ENCODE measurements around the gene CHP1. TPM values are rescaled to one million over a fixed set of nuclear protein-coding genes. Genes with fewer than 3 reads are reported as not detected.

Gene CHP1
- total RNA-seq, 2 donors from 2014 or later: 85.0 to 86.1 TPM

GRCh38 chr15:41194444-41194843 is 36.6 kb upstream of the CHP1 start:
- 81 to 100% methylated on average over 1 of the region's 1 CpG for WGBS, 2 experiments (ENCODE audit: insufficient coverage in 1 of 2, insufficient read length in 1 of 2)
- Histone ChIP-seq H3K4me1 (ENCODE audit: control insufficient read depth, insufficient read depth, low read length) (no peaks in the 10 kb centered on the region), H3K27ac (ENCODE audit: low read depth, low read length) (no peak overlapping the region), H3K4me3 (ENCODE audit: low read length) (no peak overlapping the region), H3K27me3 (ENCODE audit: control insufficient read depth, insufficient read depth, low read length, poor library complexity, severe bottlenecking) (no peaks in the 10 kb centered on the region), H3K9me3 (ENCODE audit: control insufficient read depth, low read length) (no peaks in the 10 kb centered on the region), H3K36me3 (ENCODE audit: control insufficient read depth, insufficient read depth, low read length) (no peaks in the 10 kb centered on the region), H3K9ac (ENCODE audit: extremely low read depth, low read length, poor library complexity, severe bottlenecking) (no peak overlapping the region)
- Mint-ChIP-seq H3K4me3 (no peak overlapping the region), H3K9me3 (peaks cover 8% of the 10 kb centered on the region), H3K27me3 (ENCODE audit: insufficient read depth) (no peaks in the 10 kb centered on the region), H3K36me3 (ENCODE audit: low read depth) (no peaks in the 10 kb centered on the region), H3K4me1 (no peaks in the 10 kb centered on the region), H3K27ac (no peak overlapping the region)
- DNase-seq: no peak
- TF ChIP-seq CTCF (conservative IDR thresholded peaks at IDR 0.05): no peak

DNA sequence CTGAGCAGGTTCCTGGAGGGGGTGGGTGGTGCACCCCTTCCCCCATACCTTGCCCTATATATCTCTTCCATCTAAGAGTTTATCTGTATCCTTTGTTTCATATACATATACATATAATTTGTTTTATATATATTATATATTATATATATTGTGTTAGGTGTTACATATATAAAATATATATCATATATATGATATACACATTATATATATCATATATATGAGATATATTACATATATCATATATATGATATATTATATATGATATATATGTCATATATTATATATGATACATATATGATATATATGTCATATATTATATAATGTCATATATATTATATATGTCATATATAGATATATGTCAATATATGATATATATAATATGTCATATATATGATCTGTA is 31.6 kb upstream of the CHP1 start:
- Mint-ChIP-seq H3K27me3 (ENCODE audit: insufficient read depth) (no peaks in the 10 kb centered on the region), H3K27ac (no peak overlapping the region), H3K36me3 (ENCODE audit: low read depth) (no peaks in the 10 kb centered on the region), H3K4me1 (no peaks in the 10 kb centered on the region), H3K9me3 (no peaks in the 10 kb centered on the region), H3K4me3 (no peak overlapping the region)
- Histone ChIP-seq H3K9me3 (ENCODE audit: control insufficient read depth, low read length) (no peaks in the 10 kb centered on the region), H3K27ac (ENCODE audit: low read depth, low read length) (no peak overlapping the region), H3K9ac (ENCODE audit: extremely low read depth, low read length, poor library complexity, severe bottlenecking) (no peak overlapping the region), H3K27me3 (ENCODE audit: control insufficient read depth, insufficient read depth, low read length, poor library complexity, severe bottlenecking) (no peaks in the 10 kb centered on the region), H3K4me1 (ENCODE audit: control insufficient read depth, insufficient read depth, low read length) (no peaks in the 10 kb centered on the region), H3K36me3 (ENCODE audit: control insufficient read depth, insufficient read depth, low read length) (no peaks in the 10 kb centered on the region), H3K4me3 (ENCODE audit: low read length) (no peak overlapping the region)
- TF ChIP-seq CTCF (conservative IDR thresholded peaks at IDR 0.05): no peak
- no peak for DNase-seq

DNA sequence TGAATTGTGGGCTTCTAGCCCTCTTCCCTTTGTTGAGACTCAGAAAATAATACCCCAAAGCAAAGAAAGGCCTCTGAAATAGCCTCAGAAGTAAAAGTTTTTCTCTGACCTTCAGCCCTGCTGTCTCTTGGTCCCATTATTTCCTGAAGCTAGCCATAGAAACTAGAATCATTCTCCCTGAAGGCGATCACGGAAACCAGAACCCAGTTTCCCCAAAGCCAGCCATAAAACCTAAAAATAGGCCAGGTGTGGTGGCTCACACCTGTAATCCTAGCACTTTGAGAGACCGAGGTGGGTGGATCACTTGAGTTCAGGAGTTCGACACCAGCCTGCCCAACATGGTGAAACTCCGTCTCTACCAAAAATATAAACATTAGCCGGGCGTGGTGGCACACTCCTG is 27.7 kb upstream of the CHP1 start:
- Histone ChIP-seq H3K9ac (ENCODE audit: extremely low read depth, low read length, poor library complexity, severe bottlenecking) (no peak overlapping the region), H3K27me3 (ENCODE audit: control insufficient read depth, insufficient read depth, low read length, poor library complexity, severe bottlenecking) (no peaks in the 10 kb centered on the region), H3K27ac (ENCODE audit: low read depth, low read length) (no peak overlapping the region), H3K4me3 (ENCODE audit: low read length) (no peak overlapping the region), H3K36me3 (ENCODE audit: control insufficient read depth, insufficient read depth, low read length) (no peaks in the 10 kb centered on the region), H3K4me1 (ENCODE audit: control insufficient read depth, insufficient read depth, low read length) (no peaks in the 10 kb centered on the region), H3K9me3 (ENCODE audit: control insufficient read depth, low read length) (no peaks in the 10 kb centered on the region)
- no peak for DNase-seq
- no peaks in the 10 kb centered on the region for H3K36me3 Mint-ChIP-seq (ENCODE audit: low read depth)
- 97% methylated on average over 7 of the region's 7 CpGs for WGBS, 2 experiments (ENCODE audit: insufficient coverage in 1 of 2, insufficient read length in 1 of 2)
- no peaks in the 10 kb centered on the region for H3K4me1 Mint-ChIP-seq
- H3K4me3 Mint-ChIP-seq: no peak overlapping the region
- no peak overlapping the region for H3K27ac Mint-ChIP-seq
- TF ChIP-seq CTCF (conservative IDR thresholded peaks at IDR 0.05): no peak
- no peaks in the 10 kb centered on the region for H3K9me3 Mint-ChIP-seq
- H3K27me3 Mint-ChIP-seq (ENCODE audit: insufficient read depth): no peaks in the 10 kb centered on the region

Measured in endodermal cell (in vitro differentiated cells).